Calu3 (cell line): ENCODE results near the gene CHN2. TPM values are rescaled to one million over a fixed set of nuclear protein-coding genes. Genes with fewer than 3 reads are reported as not detected.

Experiments
- BruUV-seq: library from RNA; stranded (reverse); fragments of 400-500 nt; replicated peaks from 2 replicates; lab custom pipeline; 2021; lab: Mats Ljungman, UMichigan
- CTCF ChIA-PET: fragments of 300-600 bp; sonication (Branson Sonifier 250); formaldehyde crosslinking; loops from one replicate; lab custom pipeline; 2022; ENCODE audit warnings: antibody characterized with exemption; lab: Charles Lee
- DNase-seq: peaks from one replicate; pipeline ENCODE4 v3.0.0; 2022
- H3K27ac Mint-ChIP-seq: one replicate; pipeline ENCODE4 v1.8.0; 2022; ENCODE audit warnings: mixed read lengths; ENCODE audit not compliant: unreplicated experiment
- H3K27me3 Mint-ChIP-seq: one replicate; pipeline ENCODE4 v1.8.0; 2022; ENCODE audit warnings: mixed read lengths; ENCODE audit not compliant: unreplicated experiment
- H3K36me3 Mint-ChIP-seq: one replicate; pipeline ENCODE4 v1.8.0; 2022; ENCODE audit warnings: mild to moderate bottlenecking, moderate library complexity, mixed read lengths; ENCODE audit not compliant: insufficient read depth, unreplicated experiment
- H3K4me1 Mint-ChIP-seq: one replicate; pipeline ENCODE4 v1.8.0; 2022; ENCODE audit warnings: mild to moderate bottlenecking, low read depth, mixed read lengths; ENCODE audit not compliant: unreplicated experiment
- H3K4me3 Mint-ChIP-seq: one replicate; pipeline ENCODE4 v1.8.0; 2022; ENCODE audit warnings: mild to moderate bottlenecking, low read depth, moderate library complexity, mixed read lengths; ENCODE audit not compliant: unreplicated experiment
- H3K9me3 Mint-ChIP-seq: one replicate; pipeline ENCODE4 v1.8.0; 2022; ENCODE audit warnings: low read depth, mixed read lengths; ENCODE audit not compliant: unreplicated experiment
- intact Hi-C: fragments of 100-400 bp; cut with micrococcal nuclease; formaldehyde crosslinking; loops from one replicate; pipeline ENCODE4 v1.10.0; 2022; ENCODE audit not compliant: unreplicated experiment
- total RNA-seq: library from RNA; stranded (reverse); gene quantifications from 2 replicates; pipeline ENCODE4 v1.2.3, GENCODE V29; 2022
- TF ChIP-seq, protein P1 (sequence below): fragments of 200-600 bp; IDR thresholded peaks from one replicate; pipeline ENCODE4 v1.8.0; 2022; ENCODE audit warnings: antibody characterized with exemption; ENCODE audit not compliant: unreplicated experiment

Gene CHN2
- total RNA-seq, 1 experiment from 2014 or later: 12.4 TPM

DNA sequence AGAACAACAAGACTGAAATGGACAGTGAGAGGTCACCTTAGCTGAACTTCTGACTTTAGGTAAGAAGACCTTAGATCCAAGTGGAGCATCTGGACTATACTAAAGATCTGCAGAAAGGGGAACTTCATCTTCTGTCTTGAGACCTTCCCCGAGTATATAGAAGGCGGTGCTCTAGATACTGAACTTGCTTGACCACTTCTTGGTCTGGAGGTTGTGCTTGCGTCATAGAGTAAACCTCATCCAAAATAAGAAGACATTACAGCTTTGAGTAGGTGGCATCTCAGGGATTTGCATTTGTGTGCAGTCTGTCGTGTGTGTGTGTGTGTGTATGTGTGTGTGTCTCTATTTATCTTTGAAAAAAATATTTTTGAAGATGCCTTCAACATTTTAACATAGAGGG, 157.5 kb downstream of the CHN2 start:
- no peak overlapping the region for H3K4me3 Mint-ChIP-seq
- no peaks in the 10 kb centered on the region for H3K9me3 Mint-ChIP-seq
- no TSS peak for BruUV-seq
- H3K4me1 Mint-ChIP-seq: peaks cover 15% of the 10 kb centered on the region
- H3K27ac Mint-ChIP-seq: no peak overlapping the region
- no peaks in the 10 kb centered on the region for H3K27me3 Mint-ChIP-seq
- CTCF ChIA-PET: interaction anchor here (0.6 to 1.1 kb wide), 5 partner anchors 112 to 637 kb away, joined by 3 to 4 read pairs (median 3); no protein-coding TSS in a partner anchor
- no peak for DNase-seq
- intact Hi-C loops: no loop called here
- H3K36me3 Mint-ChIP-seq: no peaks in the 10 kb centered on the region
- TF ChIP-seq, protein P1, sequence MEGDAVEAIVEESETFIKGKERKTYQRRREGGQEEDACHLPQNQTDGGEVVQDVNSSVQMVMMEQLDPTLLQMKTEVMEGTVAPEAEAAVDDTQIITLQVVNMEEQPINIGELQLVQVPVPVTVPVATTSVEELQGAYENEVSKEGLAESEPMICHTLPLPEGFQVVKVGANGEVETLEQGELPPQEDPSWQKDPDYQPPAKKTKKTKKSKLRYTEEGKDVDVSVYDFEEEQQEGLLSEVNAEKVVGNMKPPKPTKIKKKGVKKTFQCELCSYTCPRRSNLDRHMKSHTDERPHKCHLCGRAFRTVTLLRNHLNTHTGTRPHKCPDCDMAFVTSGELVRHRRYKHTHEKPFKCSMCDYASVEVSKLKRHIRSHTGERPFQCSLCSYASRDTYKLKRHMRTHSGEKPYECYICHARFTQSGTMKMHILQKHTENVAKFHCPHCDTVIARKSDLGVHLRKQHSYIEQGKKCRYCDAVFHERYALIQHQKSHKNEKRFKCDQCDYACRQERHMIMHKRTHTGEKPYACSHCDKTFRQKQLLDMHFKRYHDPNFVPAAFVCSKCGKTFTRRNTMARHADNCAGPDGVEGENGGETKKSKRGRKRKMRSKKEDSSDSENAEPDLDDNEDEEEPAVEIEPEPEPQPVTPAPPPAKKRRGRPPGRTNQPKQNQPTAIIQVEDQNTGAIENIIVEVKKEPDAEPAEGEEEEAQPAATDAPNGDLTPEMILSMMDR: no peak

DNA sequence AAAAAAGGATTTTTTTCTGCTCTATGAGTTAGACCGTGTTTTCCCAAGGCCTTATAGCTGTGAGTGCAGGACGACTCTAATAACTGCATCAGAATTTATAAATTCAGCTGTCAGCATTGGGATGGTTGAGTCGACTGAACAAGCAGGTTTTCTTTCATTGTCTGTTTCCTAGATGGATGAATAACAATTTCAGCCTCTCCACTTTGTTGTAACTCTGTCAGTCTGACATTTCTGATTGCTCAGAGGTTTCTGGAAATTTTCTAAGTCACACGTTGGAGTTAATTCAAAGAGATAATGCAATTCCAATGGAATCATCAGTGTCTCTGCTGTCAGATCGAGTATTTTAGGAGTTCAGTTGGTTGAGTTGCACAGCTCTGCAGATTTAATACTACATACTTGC, 159.2 kb downstream of the CHN2 start:
- intact Hi-C loops: no loop called here
- CTCF ChIA-PET: no interaction called here

GRCh38 chr7:29354340-29354739, 159.8 kb downstream of the CHN2 start:
- H3K9me3 Mint-ChIP-seq: no peaks in the 10 kb centered on the region
- H3K36me3 Mint-ChIP-seq: no peaks in the 10 kb centered on the region
- H3K27me3 Mint-ChIP-seq: no peaks in the 10 kb centered on the region
- CTCF ChIA-PET: no interaction called here
- BruUV-seq: no TSS peak
- intact Hi-C loops: no loop called here
- DNase-seq: no peak
- no peak overlapping the region for H3K4me3 Mint-ChIP-seq
- H3K27ac Mint-ChIP-seq: no peak overlapping the region
- peaks cover 15% of the 10 kb centered on the region for H3K4me1 Mint-ChIP-seq
- TF ChIP-seq, protein P1: no peak

More for the DNA sequence above, 159.2 kb downstream of the CHN2 start:
- H3K36me3 Mint-ChIP-seq: no peaks in the 10 kb centered on the region
- no peak overlapping the region for H3K27ac Mint-ChIP-seq
- no peaks in the 10 kb centered on the region for H3K27me3 Mint-ChIP-seq
- no peak overlapping the region for H3K4me3 Mint-ChIP-seq
- peaks cover 15% of the 10 kb centered on the region for H3K4me1 Mint-ChIP-seq
- TF ChIP-seq, protein P1: no peak
- no TSS peak for BruUV-seq
- no peak for DNase-seq
- H3K9me3 Mint-ChIP-seq: no peaks in the 10 kb centered on the region

DNA sequence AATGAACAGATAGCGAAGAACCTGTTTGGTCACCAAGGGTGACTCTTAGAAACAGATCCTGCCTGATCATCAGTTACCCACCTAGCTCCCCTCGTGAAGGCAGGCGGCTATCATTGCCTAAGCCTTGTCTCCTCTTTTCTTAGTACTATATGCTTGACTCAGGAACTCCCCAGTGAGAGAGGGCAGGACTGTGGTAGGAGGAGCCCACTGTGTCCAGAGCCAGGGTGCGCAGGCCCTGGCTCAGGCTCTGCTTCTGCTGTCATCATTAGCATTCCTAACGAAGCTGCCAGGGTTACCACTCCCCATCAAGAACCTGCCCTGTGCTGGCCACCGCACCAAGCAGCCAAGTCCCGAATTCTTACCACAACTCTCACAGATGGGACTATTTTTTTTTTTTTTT, 160.8 kb downstream of the CHN2 start:
- peaks cover 15% of the 10 kb centered on the region for H3K4me1 Mint-ChIP-seq
- intact Hi-C loops: no loop called here
- H3K36me3 Mint-ChIP-seq: no peaks in the 10 kb centered on the region
- H3K27ac Mint-ChIP-seq: no peak overlapping the region
- DNase-seq: no peak
- H3K27me3 Mint-ChIP-seq: no peaks in the 10 kb centered on the region
- TF ChIP-seq, protein P1: no peak
- no peak overlapping the region for H3K4me3 Mint-ChIP-seq
- H3K9me3 Mint-ChIP-seq: no peaks in the 10 kb centered on the region
- CTCF ChIA-PET: no interaction called here
- BruUV-seq: no TSS peak
